Right ventricle myocardium superior (tissue), 1 donor: ENCODE results near the gene MPZ. TPM values are rescaled to one million over a fixed set of nuclear protein-coding genes. Genes with fewer than 3 reads are reported as not detected.
"Not testable (repeated sequence)": the region's sequence is repeated elsewhere in the genome, so short reads cannot be mapped to it uniquely, and the experiment has no call there.

Source experiments
- ATAC-seq: fragments of 200-7000 bp; cut with Tn5 transposase; one replicate; pipeline ENCODE4 v1.9.1; 2020; ENCODE audit warnings: mild to moderate bottlenecking; ENCODE audit not compliant: poor library complexity
- DNase-seq: peaks from one replicate; pipeline ENCODE4 v3.0.0-alpha.2; 2020
- intact Hi-C: fragments of 100-400 bp; cut with DNase I; formaldehyde crosslinking; loops from one replicate; pipeline ENCODE4 v1.11.2; 2022
- total RNA-seq: library from RNA; stranded (reverse); fragmentation: NEBNext Ultra II Directional; extraction: Animal tissue kit (Norgen Biotek cat#: 25700); gene quantifications from one replicate; pipeline ENCODE4 v1.2.1, GENCODE V29; 2021
- donor health status: DM: no; HTN: yes; CAD: no; lungs with severe emphysema.

The MPZ gene
- total RNA-seq, 1 donor from 2014 or later: 4.8 TPM

DNA sequence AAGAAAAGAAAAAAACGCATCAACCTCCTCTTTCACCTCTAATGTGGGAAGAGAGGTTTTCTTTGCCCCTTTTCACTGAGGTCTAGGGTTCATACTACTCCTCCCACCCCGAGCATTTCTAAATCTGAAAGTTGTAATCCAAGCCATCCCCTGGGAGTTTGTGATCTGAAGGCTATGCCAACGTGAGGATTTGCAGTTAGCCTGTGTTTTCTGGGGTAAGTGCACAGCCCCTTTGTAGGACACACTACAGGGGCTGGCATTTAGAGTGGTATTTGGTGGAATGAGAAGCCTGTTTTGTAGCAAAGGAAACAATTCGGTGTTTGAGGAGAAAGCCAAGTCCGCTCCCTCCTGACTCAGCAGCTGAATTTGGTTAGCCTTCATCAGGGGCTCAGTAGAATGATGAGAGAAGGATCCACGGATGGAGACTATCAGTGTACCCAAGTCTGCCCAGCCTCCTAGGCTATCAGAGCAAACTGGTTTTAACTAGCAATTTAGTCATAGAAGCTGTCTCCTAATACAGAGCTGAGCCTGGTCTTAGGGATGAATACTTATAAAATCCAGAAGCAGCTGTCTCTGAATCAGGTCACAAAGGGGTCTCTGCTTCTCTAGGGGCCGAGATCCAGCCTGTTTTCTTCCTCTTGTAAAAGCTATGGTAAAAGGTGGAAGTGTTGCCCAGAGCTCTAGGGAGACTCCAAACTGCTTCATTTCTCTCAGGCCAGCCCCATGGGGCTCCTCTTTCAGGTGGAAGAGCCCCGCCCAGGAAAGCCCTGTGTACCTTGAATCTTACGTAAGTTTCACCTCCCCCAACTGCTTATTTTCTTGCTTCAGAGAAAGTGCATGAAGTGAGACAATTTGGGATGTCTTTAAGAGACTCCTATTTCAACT lies 49.1 kb downstream of the MPZ start:
- ATAC-seq (no peak), DNase-seq (no peak)
- intact Hi-C loops: no loop called here

DNA sequence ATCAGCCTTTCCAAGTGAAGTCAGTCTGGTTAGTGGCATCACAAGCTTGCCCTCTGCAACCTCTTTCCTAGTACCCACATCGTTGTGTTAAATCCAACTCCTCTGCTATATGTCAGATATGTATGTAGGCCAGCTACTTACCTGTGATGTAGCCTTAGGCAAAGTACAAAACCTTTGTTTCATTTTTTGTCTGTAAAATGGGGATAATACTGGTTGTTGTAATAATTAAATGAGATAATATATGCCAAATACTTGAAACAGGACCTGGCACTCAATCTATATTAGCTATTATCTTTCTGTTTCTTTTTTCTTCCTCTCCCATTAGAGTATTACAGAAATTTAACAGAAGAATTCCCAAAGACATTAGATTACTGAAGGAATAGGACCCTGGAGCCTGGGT lies 50.0 kb downstream of the MPZ start:
- intact Hi-C loops: no loop called here
- ATAC-seq (no peak), DNase-seq (no peak)

DNA sequence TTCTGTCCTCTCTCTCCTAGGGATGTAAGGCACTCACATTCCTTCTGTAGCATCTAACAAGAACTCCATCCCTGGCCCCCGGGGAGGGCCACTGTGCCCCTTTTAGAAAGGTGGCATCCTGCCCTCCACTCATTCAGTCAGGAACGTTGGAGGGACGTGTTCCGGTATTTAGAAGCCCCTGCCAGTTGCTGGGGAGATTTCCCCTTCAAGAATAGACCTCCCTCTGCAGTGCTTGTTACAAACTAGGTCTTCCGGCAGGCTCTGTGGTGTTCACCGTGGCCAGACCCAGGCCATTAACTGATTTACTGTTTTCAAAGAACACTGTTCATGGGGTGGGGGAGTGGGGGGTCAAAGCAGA lies 50.4 kb downstream of the MPZ start:
- no peak for DNase-seq
- no peak for ATAC-seq
- intact Hi-C loops: no loop called here

DNA sequence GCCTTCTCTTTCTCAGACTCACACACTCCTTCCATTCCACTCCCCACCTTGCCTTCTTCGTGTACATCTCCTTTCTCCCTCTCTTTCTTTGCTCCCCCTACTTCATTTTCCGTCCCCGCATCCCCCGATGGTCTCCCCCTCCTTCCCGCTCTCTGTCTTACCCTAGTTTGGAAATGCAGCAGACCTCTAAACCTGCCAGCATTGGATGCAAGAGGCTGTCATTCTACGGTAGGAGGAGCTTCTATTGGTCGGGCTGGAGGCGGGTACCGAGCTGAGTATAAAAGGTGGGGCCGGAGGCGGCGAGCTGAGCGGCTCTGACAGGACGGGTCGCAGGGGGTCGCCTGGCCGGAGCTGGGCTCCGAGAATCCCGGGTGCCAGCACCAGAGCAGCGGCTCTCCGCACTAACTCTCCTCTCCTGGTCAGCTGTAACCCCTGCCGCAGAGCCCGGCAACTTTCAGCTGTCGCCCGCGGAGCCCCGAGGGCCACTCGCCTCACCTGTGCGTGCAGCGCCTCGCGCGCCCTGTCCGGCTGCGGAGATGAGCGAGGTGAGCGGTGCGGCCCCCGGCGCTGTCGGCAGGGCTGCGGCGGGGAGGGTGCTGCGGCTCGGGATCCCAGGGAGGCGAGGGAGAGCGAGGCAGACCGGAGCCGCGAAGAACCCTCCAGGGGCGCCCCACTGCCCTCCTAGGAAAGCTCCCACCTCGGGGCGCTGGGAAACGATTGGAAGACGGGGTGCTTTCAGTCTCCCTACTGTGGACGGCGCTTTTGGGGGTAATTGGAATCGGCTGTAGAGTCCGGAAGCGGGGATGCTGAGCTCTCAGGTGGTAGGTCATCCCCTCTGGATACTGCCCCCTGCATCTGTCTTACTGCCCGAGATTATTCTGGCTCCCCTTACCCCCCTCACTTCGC lies 51.1 kb downstream of the MPZ start, which contains the start of gene PCP4L1:
Gene PCP4L1 (plus strand): TSS at position 307 of the 906 bp plus-strand sequence. CDS start 230 bp downstream, at position 537.
- peak; percentile 61 for DNase-seq
- intact Hi-C loops: no loop called here
- ATAC-seq: peak; percentile 88

DNA sequence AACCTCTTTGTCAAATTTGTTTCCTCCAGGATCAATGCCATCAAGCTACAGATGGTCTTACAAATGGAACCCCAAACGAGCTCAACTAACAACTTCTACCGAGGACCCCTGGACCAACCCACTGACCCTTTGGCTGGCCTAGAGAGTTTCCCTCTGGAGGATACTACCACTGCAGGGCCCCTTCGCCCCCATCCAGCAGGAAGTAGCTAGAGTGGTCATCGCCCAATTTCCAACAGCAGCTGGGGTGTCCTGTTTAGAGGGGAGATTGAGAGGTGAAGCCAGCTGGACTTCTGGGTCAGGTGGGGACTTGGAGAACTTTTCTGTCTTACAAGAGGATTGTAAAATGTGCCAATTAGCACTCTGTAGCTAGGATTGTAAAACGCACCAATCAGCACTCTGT lies 52.7 kb downstream of the MPZ start:
- intact Hi-C loops, ATAC-seq, DNase-seq: not testable (repeated sequence)

DNA sequence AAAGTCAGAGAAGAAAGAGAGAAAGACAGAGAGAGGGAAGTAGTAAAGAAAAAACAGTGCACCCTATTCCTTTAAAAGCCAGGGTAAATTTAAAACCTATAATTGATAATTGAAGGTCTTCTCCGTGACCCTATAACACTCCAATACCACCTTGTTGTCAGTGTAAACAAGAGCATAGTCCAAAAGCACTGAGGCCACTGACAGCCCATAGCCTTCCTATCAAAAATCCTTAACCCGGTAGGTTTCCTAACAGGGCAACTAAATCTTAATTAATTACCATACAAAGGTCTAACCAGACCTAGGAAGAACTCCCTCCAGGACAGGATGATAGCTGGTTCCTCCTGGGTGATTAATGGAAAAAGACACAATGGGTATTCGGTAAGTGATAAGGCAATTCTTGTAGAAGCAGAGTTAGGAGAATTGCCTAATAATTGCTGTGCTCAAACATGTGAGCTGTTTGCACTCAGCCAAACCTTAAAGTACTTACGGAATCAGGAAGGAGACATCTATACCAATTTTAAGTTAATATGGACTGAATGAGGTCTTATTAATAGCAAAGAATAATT lies 53.7 kb downstream of the MPZ start:
- DNase-seq, ATAC-seq, intact Hi-C loops: not testable (repeated sequence)

DNA sequence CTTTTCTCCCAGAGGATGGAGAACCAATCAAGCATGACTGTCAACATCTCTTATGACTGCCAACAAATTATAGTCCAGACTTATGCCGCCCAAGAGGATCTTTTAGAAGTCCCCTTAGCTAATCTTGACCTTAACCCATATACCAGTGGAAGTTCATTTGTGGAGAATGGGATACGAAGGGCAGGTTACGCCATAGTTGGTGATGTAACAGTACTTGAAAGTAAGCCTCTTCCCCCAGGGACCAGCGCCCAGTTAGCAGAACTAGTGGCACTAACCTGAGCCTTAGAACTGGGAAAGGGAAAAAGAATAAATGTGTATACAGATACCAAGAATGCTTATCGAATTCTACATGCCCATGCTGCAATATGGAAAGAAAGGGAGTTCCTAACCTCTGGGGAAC lies 54.5 kb downstream of the MPZ start:
- intact Hi-C loops, DNase-seq, ATAC-seq: not testable (repeated sequence)

Other genes with a start within 250 kb of the MPZ start
- gene ARHGAP30, start 240.1 kb downstream of the MPZ start, total RNA-seq: 3.3 TPM
- gene NECTIN4, start 220.4 kb downstream of the MPZ start, total RNA-seq: not detected
- 4.7 TPM for gene KLHDC9, start 211.6 kb downstream of the MPZ start, total RNA-seq
- gene PFDN2, start 191.9 kb downstream of the MPZ start, total RNA-seq: 62.3 TPM
- 33.8 TPM for gene NIT1, start 191.9 kb downstream of the MPZ start, total RNA-seq
- gene DEDD, start 177.3 kb downstream of the MPZ start, total RNA-seq: 26.6 TPM
- gene UFC1, start 156.0 kb downstream of the MPZ start, total RNA-seq: 81.0 TPM
- gene USP21, start 150.5 kb downstream of the MPZ start, total RNA-seq: 19.0 TPM
- 17.1 TPM for gene PPOX, start 143.5 kb downstream of the MPZ start, total RNA-seq
- gene B4GALT3, start 132.5 kb downstream of the MPZ start, total RNA-seq: 20.3 TPM
- 7.0 TPM for gene ADAMTS4, start 110.9 kb downstream of the MPZ start, total RNA-seq
- gene NDUFS2, start 107.6 kb downstream of the MPZ start, total RNA-seq: 308 TPM
- gene FCER1G, start 94.7 kb downstream of the MPZ start, total RNA-seq: 21.5 TPM
- 1.2 TPM for gene APOA2, start 86.3 kb downstream of the MPZ start, total RNA-seq
- gene TOMM40L, start 83.9 kb downstream of the MPZ start, total RNA-seq: 36.9 TPM
- gene NR1I3, start 71.8 kb downstream of the MPZ start, total RNA-seq: not detected
- 0.22 TPM for gene PCP4L1, start 51.2 kb downstream of the MPZ start, total RNA-seq
- 422 TPM for gene SDHC, start 4.4 kb upstream of the MPZ start, total RNA-seq
- gene CFAP126, start 57.9 kb upstream of the MPZ start, total RNA-seq: not detected
- 13.6 TPM for gene FCGR2A, start 195.5 kb upstream of the MPZ start, total RNA-seq
- 1.3 TPM for gene HSPA6, start 214.6 kb upstream of the MPZ start, total RNA-seq
- gene FCGR3A, start 239.8 kb upstream of the MPZ start, total RNA-seq: 23.0 TPM